Measurements from ENCODE around the gene TSHZ2. TPM values are rescaled to one million over a fixed set of nuclear protein-coding genes. Genes with fewer than 3 reads are reported as not detected.

TSHZ2 gene
- total and polyA plus RNA-seq, 2 donors (not counting 1 experiment from before 2014, with no cell fraction given): 1.00 to 5.7 TPM

DNA sequence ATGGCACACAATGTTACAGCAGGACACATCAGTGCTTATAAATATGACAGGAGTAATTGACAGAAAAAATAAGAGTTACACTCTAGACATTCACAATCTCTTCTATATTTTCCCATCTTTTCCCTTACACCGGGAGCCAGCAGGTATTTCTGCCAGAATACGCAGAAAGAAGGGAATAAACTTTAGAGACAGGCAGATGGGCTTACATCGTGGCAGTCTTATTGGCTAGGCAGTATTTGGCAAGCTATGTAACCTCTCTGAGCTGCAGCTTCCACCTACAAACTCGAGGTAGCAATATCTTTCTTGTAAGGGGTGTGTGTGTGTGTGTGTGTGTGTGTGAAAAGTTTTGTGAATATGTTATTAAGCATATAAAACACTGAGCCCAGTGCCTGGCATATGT is 33.0 kb upstream of the TSHZ2 start:
- 86% methylated on average over 2 of the region's 4 CpGs for WGBS (ENCODE audit: insufficient coverage)
- Histone ChIP-seq H3K9ac (ENCODE audit: low read length) (no peak overlapping the region), H3K4me2 (replicated peaks; ENCODE audit: low read depth, low read length, poor library complexity, severe bottlenecking) (no peak overlapping the region), H3K27me3 (replicated peaks in 1 of 4; ENCODE audit: control extremely low read depth in 1 of 4, control insufficient read depth in 3 of 4, insufficient read depth in 4 of 4, low read length in 3 of 4) (no peaks in the 10 kb centered on the region), H3K4me3 (ENCODE audit: control extremely low read depth in 1 of 5, extremely low read depth in 1 of 5, insufficient read depth in 1 of 5, low read depth in 2 of 5, low read length in 4 of 5) (no peak overlapping the region), H3K27ac (ENCODE audit: low read length in 2 of 2) (no peak overlapping the region), H2AFZ (ENCODE audit: insufficient read depth, low read depth, low read length, poor library complexity, severe bottlenecking) (no peak overlapping the region), H3K4me1 (ENCODE audit: control insufficient read depth in 2 of 2, insufficient read depth in 2 of 2, low read length in 2 of 2) (no peaks in the 10 kb centered on the region), H4K20me1 (ENCODE audit: control insufficient read depth, insufficient read depth, low read length, poor library complexity, severe bottlenecking) (no peaks in the 10 kb centered on the region), H3K9me3 (ENCODE audit: control extremely low read depth in 1 of 3, control insufficient read depth in 2 of 3, insufficient read depth in 1 of 3, low read length in 2 of 3) (peaks cover 0 to 4% (median 0%) of the 10 kb centered on the region in 3 donors), H3K36me3 (replicated peaks in 1 of 2; ENCODE audit: control extremely low read depth in 1 of 2, control insufficient read depth in 1 of 2, extremely low read depth in 1 of 2, insufficient read depth in 2 of 2, low read length in 1 of 2) (no peaks in the 10 kb centered on the region), H3K79me2 (ENCODE audit: control insufficient read depth, insufficient read depth, low read length) (no peaks in the 10 kb centered on the region)
- DNase-seq: no peak
- intact Hi-C loops (cut with micrococcal nuclease): no loop called here
- CTCF ChIA-PET: no interaction called here
- TF ChIP-seq EZH2 (IDR thresholded peaks at IDR 0.05; ENCODE audit: borderline replicate concordance, insufficient read depth, low read depth, low read length, poor library complexity, severe bottlenecking): no peak
- TF ChIP-seq, protein P1, sequence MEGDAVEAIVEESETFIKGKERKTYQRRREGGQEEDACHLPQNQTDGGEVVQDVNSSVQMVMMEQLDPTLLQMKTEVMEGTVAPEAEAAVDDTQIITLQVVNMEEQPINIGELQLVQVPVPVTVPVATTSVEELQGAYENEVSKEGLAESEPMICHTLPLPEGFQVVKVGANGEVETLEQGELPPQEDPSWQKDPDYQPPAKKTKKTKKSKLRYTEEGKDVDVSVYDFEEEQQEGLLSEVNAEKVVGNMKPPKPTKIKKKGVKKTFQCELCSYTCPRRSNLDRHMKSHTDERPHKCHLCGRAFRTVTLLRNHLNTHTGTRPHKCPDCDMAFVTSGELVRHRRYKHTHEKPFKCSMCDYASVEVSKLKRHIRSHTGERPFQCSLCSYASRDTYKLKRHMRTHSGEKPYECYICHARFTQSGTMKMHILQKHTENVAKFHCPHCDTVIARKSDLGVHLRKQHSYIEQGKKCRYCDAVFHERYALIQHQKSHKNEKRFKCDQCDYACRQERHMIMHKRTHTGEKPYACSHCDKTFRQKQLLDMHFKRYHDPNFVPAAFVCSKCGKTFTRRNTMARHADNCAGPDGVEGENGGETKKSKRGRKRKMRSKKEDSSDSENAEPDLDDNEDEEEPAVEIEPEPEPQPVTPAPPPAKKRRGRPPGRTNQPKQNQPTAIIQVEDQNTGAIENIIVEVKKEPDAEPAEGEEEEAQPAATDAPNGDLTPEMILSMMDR (IDR thresholded peaks at IDR 0.05): no peak
- Mint-ChIP-seq H3K4me3 (no peak overlapping the region), H3K9me3 (ENCODE audit: insufficient read depth) (no peaks in the 10 kb centered on the region), H3K27me3 (peaks cover 11% of the 10 kb centered on the region), H3K27ac (no peak overlapping the region), H3K4me1 (no peaks in the 10 kb centered on the region)
- no peak for ATAC-seq (ENCODE audit: low read depth)
- POLR2A ChIA-PET: no interaction called here

DNA sequence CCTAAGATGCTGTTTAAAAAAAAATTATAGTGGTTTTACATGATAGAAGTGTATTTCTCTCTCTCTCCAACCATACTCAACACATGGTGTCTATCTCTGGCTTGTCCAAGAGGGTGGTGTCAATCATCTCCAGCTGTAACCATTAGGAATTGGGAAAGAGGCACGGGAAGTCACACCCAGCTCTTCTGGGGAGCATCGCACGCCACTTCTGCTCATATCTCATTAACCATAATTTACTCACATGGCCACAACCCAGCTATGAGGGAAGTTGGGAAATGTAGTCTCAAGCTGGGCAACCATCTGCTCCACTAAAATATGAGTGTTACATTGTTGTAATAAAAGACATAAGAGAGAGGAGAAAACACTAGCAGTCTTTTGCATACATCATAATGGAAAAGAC is 30.4 kb upstream of the TSHZ2 start:
- no peaks in the 10 kb centered on the region for H3K79me2 ChIP-seq (ENCODE audit: control insufficient read depth, insufficient read depth, low read length)
- no peak overlapping the region for H3K27ac ChIP-seq (ENCODE audit: low read length in 2 of 2)
- H4K20me1 ChIP-seq (ENCODE audit: control insufficient read depth, insufficient read depth, low read length, poor library complexity, severe bottlenecking): no peaks in the 10 kb centered on the region
- ChIA-PET POLR2A (no interaction called here), CTCF (interaction anchor here (0.7 kb wide), 1 partner anchor 72 kb away, joined by 3 read pairs; no protein-coding TSS in a partner anchor)
- H3K4me3 ChIP-seq (ENCODE audit: control extremely low read depth in 1 of 5, extremely low read depth in 1 of 5, insufficient read depth in 1 of 5, low read depth in 2 of 5, low read length in 4 of 5): no peak overlapping the region
- ATAC-seq (ENCODE audit: low read depth) (no peak), DNase-seq (no peak)
- intact Hi-C loops (cut with micrococcal nuclease): no loop called here
- WGBS (ENCODE audit: insufficient coverage): no CpG with 5 or more reads among the region's 3 CpGs
- no peaks in the 10 kb centered on the region for H3K36me3 ChIP-seq (replicated peaks in 1 of 2; ENCODE audit: control extremely low read depth in 1 of 2, control insufficient read depth in 1 of 2, extremely low read depth in 1 of 2, insufficient read depth in 2 of 2, low read length in 1 of 2)
- H3K27me3 Mint-ChIP-seq: peaks cover 11% of the 10 kb centered on the region
- peaks cover 0 to 4% (median 0%) of the 10 kb centered on the region in 3 donors for H3K9me3 ChIP-seq (ENCODE audit: control extremely low read depth in 1 of 3, control insufficient read depth in 2 of 3, insufficient read depth in 1 of 3, low read length in 2 of 3)
- no peak overlapping the region for H3K27ac Mint-ChIP-seq
- no peaks in the 10 kb centered on the region for H3K4me1 ChIP-seq (ENCODE audit: control insufficient read depth in 2 of 2, insufficient read depth in 2 of 2, low read length in 2 of 2)
- no peaks in the 10 kb centered on the region for H3K27me3 ChIP-seq (replicated peaks in 1 of 4; ENCODE audit: control extremely low read depth in 1 of 4, control insufficient read depth in 3 of 4, insufficient read depth in 4 of 4, low read length in 3 of 4)
- no peak overlapping the region for H3K4me2 ChIP-seq (replicated peaks; ENCODE audit: low read depth, low read length, poor library complexity, severe bottlenecking)
- H3K9ac ChIP-seq (ENCODE audit: low read length): no peak overlapping the region
- H3K4me3 Mint-ChIP-seq: no peak overlapping the region
- no peaks in the 10 kb centered on the region for H3K9me3 Mint-ChIP-seq (ENCODE audit: insufficient read depth)
- H3K4me1 Mint-ChIP-seq: no peaks in the 10 kb centered on the region
- no peak overlapping the region for H2AFZ ChIP-seq (ENCODE audit: insufficient read depth, low read depth, low read length, poor library complexity, severe bottlenecking)
- TF ChIP-seq, protein P1 (IDR thresholded peaks at IDR 0.05): no peak
- no peak for TF ChIP-seq EZH2 (IDR thresholded peaks at IDR 0.05; ENCODE audit: borderline replicate concordance, insufficient read depth, low read depth, low read length, poor library complexity, severe bottlenecking)
